Endothelial cell (in vitro differentiated cells): Measurements from ENCODE around the gene KRTAP20-3. TPM values are rescaled to one million over a fixed set of nuclear protein-coding genes. Genes with fewer than 3 reads are reported as not detected.

Experiments
- DNase-seq: peaks from one replicate; pipeline ENCODE4 v3.0.0; 2021; ENCODE audit warnings: low spot score
- H3K27ac Mint-ChIP-seq: one replicate; pipeline ENCODE4 v1.8.0; 2021; ENCODE audit warnings: mixed read lengths, inconsistent platforms; ENCODE audit not compliant: unreplicated experiment
- H3K27me3 Mint-ChIP-seq: one replicate; pipeline ENCODE4 v1.8.0; 2021; ENCODE audit warnings: mild to moderate bottlenecking, moderate library complexity, mixed read lengths, inconsistent platforms; ENCODE audit not compliant: unreplicated experiment
- H3K36me3 Mint-ChIP-seq: one replicate; pipeline ENCODE4 v1.8.0; 2021; ENCODE audit warnings: mild to moderate bottlenecking, low read depth, mixed read lengths, inconsistent platforms; ENCODE audit not compliant: unreplicated experiment
- H3K4me1 Mint-ChIP-seq: one replicate; pipeline ENCODE4 v1.8.0; 2021; ENCODE audit warnings: mild to moderate bottlenecking, mixed read lengths, inconsistent platforms; ENCODE audit not compliant: unreplicated experiment
- H3K4me3 Mint-ChIP-seq: one replicate; pipeline ENCODE4 v1.8.0; 2021; ENCODE audit warnings: mild to moderate bottlenecking, mixed read lengths, inconsistent platforms; ENCODE audit not compliant: unreplicated experiment
- H3K9me3 Mint-ChIP-seq: one replicate; pipeline ENCODE4 v1.8.0; 2021; ENCODE audit warnings: mixed read lengths, inconsistent platforms; ENCODE audit not compliant: unreplicated experiment
- total RNA-seq: library from RNA; stranded (reverse); fragmentation: NEBNext Ultra II Directional; extraction: Animal tissue kit (Norgen Biotek cat#: 25700); gene quantifications from one replicate; pipeline ENCODE4 v1.2.1, GENCODE V29; 2021; ENCODE audit not compliant: unreplicated experiment
- TF ChIP-seq, protein P1 (sequence below): fragments of 200-600 bp; sonication (generic); IDR thresholded peaks from one replicate; pipeline ENCODE4 v1.5.0; 2021; ENCODE audit warnings: antibody characterized with exemption; ENCODE audit not compliant: unreplicated experiment

Gene KRTAP20-3
- total RNA-seq, 1 donor from 2014 or later = not detected

DNA sequence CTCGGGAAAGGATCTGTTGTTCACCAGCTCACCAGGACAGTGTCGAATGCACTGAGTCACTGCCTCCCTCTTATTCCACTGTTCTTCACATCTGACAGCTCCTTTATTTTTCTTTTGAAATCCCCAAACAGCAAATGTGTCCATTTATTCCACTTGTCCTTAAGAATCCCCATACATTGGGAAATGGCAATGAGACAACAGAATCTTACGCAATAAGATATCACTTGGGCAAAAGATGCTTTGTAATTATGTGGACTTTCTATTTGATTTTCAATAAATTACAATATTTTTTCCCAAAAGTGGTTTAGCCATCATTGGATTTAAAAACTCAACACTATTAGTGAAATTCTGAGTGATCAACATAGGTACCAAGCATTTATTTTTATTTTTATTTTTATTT is 4.0 kb upstream of the KRTAP20-3 start:
- Mint-ChIP-seq H3K4me3 (no peak overlapping the region), H3K4me1 (no peaks in the 10 kb centered on the region), H3K27ac (no peak overlapping the region), H3K9me3 (no peaks in the 10 kb centered on the region), H3K36me3 (no peaks in the 10 kb centered on the region), H3K27me3 (no peaks in the 10 kb centered on the region)
- TF ChIP-seq, protein P1, sequence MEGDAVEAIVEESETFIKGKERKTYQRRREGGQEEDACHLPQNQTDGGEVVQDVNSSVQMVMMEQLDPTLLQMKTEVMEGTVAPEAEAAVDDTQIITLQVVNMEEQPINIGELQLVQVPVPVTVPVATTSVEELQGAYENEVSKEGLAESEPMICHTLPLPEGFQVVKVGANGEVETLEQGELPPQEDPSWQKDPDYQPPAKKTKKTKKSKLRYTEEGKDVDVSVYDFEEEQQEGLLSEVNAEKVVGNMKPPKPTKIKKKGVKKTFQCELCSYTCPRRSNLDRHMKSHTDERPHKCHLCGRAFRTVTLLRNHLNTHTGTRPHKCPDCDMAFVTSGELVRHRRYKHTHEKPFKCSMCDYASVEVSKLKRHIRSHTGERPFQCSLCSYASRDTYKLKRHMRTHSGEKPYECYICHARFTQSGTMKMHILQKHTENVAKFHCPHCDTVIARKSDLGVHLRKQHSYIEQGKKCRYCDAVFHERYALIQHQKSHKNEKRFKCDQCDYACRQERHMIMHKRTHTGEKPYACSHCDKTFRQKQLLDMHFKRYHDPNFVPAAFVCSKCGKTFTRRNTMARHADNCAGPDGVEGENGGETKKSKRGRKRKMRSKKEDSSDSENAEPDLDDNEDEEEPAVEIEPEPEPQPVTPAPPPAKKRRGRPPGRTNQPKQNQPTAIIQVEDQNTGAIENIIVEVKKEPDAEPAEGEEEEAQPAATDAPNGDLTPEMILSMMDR = no peak
- no peak for DNase-seq

DNA sequence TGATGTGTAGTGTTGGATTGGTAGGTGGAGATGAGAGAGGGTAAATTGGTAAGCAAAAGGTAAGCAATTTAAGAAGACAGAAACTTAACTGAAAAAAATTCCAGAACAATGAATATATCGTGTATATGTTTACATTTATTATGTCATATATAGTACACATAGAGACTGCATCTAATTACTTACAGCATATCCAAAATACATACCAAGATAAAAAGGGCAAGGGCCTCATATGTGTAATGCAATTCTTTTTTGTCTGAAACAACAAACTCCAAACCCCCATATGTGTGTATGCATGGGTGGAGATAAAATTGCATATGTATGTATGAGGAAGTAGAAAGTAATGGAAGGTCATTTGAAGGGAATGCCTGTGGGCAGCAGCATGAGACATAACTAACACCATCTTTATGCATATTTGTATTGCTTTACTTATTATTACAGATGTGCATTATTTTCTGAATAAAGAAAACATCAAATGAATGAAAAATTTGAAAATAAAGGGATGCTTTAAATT is 4.3 kb downstream of the KRTAP20-3 start:
- no peaks in the 10 kb centered on the region for H3K27me3 Mint-ChIP-seq
- no peaks in the 10 kb centered on the region for H3K9me3 Mint-ChIP-seq
- no peak overlapping the region for H3K27ac Mint-ChIP-seq
- H3K4me3 Mint-ChIP-seq = no peak overlapping the region
- H3K4me1 Mint-ChIP-seq = peaks cover 8% of the 10 kb centered on the region
- TF ChIP-seq, protein P1 = no peak
- DNase-seq = no peak
- no peaks in the 10 kb centered on the region for H3K36me3 Mint-ChIP-seq

- H3K4me1 Mint-ChIP-seq = no peaks in the 10 kb centered on the region
- H3K4me3 Mint-ChIP-seq = no peak overlapping the region
- no peak for DNase-seq
- H3K36me3 Mint-ChIP-seq = no peaks in the 10 kb centered on the region
- H3K27ac Mint-ChIP-seq = no peak overlapping the region
- no peaks in the 10 kb centered on the region for H3K9me3 Mint-ChIP-seq
- TF ChIP-seq, protein P1 = no peak
- H3K27me3 Mint-ChIP-seq = no peaks in the 10 kb centered on the region
Observed at GRCh38 chr21:30652891-30653290, 10.2 kb downstream of the KRTAP20-3 start.

DNA sequence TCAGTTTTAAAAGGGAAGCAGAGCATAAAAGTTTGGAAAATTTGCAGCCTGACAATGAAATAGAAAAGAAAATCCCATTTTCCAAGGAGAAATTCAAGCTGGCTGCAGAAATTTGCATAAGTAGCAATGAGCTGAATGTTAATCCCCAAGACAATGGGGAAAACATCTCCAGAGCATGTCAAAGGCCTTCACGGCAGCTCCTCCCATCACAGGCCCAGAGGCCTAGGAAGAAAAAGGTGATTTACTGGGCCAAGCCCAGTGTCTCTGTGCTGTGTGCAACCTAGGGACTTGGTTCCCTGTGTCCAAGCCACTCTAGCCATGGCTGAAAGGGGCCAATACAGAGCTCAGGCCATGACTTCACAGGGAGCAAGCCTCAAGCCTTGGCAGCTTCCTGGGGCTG is 26.1 kb downstream of the KRTAP20-3 start:
- Mint-ChIP-seq H3K27ac (no peak overlapping the region), H3K9me3 (no peaks in the 10 kb centered on the region), H3K4me1 (no peaks in the 10 kb centered on the region), H3K4me3 (no peak overlapping the region), H3K27me3 (peaks cover 1% of the 10 kb centered on the region), H3K36me3 (no peaks in the 10 kb centered on the region)
- TF ChIP-seq, protein P1 = no peak
- no peak for DNase-seq

DNA sequence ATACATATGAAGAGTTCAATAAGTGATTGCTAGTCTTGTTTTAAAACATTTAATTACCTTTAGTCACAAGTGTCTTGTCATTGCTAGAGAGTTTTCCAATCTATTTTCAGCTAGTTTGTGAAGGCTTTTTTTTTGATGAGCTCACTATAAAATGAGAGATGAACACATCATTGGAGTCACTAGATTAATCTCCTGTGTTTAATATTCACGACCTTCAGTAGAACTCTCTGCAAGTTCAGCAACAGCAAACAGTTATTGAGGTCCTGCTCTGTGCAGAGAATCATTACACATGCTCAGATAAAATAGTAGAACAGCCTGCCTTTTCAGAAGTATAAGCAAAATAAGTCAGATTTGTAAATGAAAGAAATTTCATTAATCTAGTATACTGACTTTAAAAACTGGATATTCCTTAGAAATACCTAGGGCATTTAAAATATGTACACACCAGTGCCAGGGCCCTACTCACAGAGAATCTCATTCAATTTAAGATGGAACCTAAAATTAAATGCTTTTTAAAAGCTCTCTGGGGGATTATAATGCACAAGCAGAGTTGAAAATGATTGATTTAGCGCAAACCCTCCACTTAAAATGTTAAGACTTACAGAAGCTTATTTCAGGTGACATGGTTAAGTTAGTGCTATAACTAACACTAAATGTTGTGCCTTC is 30.5 kb downstream of the KRTAP20-3 start:
- no peaks in the 10 kb centered on the region for H3K4me1 Mint-ChIP-seq
- no peaks in the 10 kb centered on the region for H3K9me3 Mint-ChIP-seq
- no peaks in the 10 kb centered on the region for H3K36me3 Mint-ChIP-seq
- H3K27ac Mint-ChIP-seq = no peak overlapping the region
- no peak overlapping the region for H3K4me3 Mint-ChIP-seq
- peaks cover 1% of the 10 kb centered on the region for H3K27me3 Mint-ChIP-seq
- TF ChIP-seq, protein P1 = no peak
- DNase-seq = no peak
